Measurements from ENCODE around the gene PTPDC1.
"Not testable (repeated sequence)": the region's sequence is repeated elsewhere in the genome, so short reads cannot be mapped to it uniquely, and the experiment has no call there.

Gene PTPDC1

GRCh38 chr9:94086486-94087345 lies 2.5 kb downstream of the PTPDC1 start:
- 80% methylated on average over 2 of the region's 3 CpGs; no CpG with 5 or more reads in 1 of the 2 experiments for WGBS, 2 experiments (ENCODE audit: insufficient coverage in 2 of 2)
- H3K9me3 ChIP-seq (ENCODE audit: control insufficient read depth, low read length): no peaks in the 10 kb centered on the region
- H3K4me3 ChIP-seq (ENCODE audit: extremely low read depth, insufficient read depth, low read length, poor library complexity, severe bottlenecking): no peak overlapping the region
- H3K4me1 ChIP-seq (ENCODE audit: control insufficient read depth, insufficient read depth, low read length, poor library complexity, severe bottlenecking): peaks cover 6% of the 10 kb centered on the region
- no peak overlapping the region for H3K27ac ChIP-seq (ENCODE audit: low read depth, low read length, severe bottlenecking)
- peaks cover 8% of the 10 kb centered on the region for H3K36me3 ChIP-seq (ENCODE audit: control insufficient read depth, insufficient read depth, low read length)

GRCh38 chr9:94094219-94095145 lies 10.2 kb downstream of the PTPDC1 start:
- not testable (repeated sequence) for H3K36me3 ChIP-seq (ENCODE audit: control insufficient read depth, insufficient read depth, low read length); H3K4me3 ChIP-seq (ENCODE audit: extremely low read depth, insufficient read depth, low read length, poor library complexity, severe bottlenecking); H3K9me3 ChIP-seq (ENCODE audit: control insufficient read depth, low read length); H3K27ac ChIP-seq (ENCODE audit: low read depth, low read length, severe bottlenecking)
- peaks cover 12% of the 10 kb centered on the region for H3K4me1 ChIP-seq (ENCODE audit: control insufficient read depth, insufficient read depth, low read length, poor library complexity, severe bottlenecking)
- 78 to 79% methylated on average over 17 of the region's 33 CpGs for WGBS, 2 experiments (ENCODE audit: insufficient coverage in 2 of 2)

GRCh38 chr9:94096819-94097577 lies 12.7 kb downstream of the PTPDC1 start:
- H3K4me1 ChIP-seq (ENCODE audit: control insufficient read depth, insufficient read depth, low read length, poor library complexity, severe bottlenecking): peaks cover 12% of the 10 kb centered on the region
- 89 to 99% methylated on average over 6 to 7 of the region's 9 CpGs for WGBS, 2 experiments (ENCODE audit: insufficient coverage in 2 of 2)
- no peak overlapping the region for H3K4me3 ChIP-seq (ENCODE audit: extremely low read depth, insufficient read depth, low read length, poor library complexity, severe bottlenecking)
- H3K36me3 ChIP-seq (ENCODE audit: control insufficient read depth, insufficient read depth, low read length): peaks cover 7% of the 10 kb centered on the region
- no peak overlapping the region for H3K27ac ChIP-seq (ENCODE audit: low read depth, low read length, severe bottlenecking)
- no peaks in the 10 kb centered on the region for H3K9me3 ChIP-seq (ENCODE audit: control insufficient read depth, low read length)

GRCh38 chr9:94097788-94098414 lies 13.6 kb downstream of the PTPDC1 start:
- Histone ChIP-seq H3K4me3 (ENCODE audit: extremely low read depth, insufficient read depth, low read length, poor library complexity, severe bottlenecking) (no peak overlapping the region), H3K4me1 (ENCODE audit: control insufficient read depth, insufficient read depth, low read length, poor library complexity, severe bottlenecking) (peaks cover 12% of the 10 kb centered on the region), H3K9me3 (ENCODE audit: control insufficient read depth, low read length) (no peaks in the 10 kb centered on the region), H3K27ac (ENCODE audit: low read depth, low read length, severe bottlenecking) (no peak overlapping the region), H3K36me3 (ENCODE audit: control insufficient read depth, insufficient read depth, low read length) (peaks cover 7% of the 10 kb centered on the region)
- 95 to 100% methylated on average over 4 to 6 of the region's 6 CpGs for WGBS, 2 experiments (ENCODE audit: insufficient coverage in 2 of 2)

- Histone ChIP-seq H3K36me3 (ENCODE audit: control insufficient read depth, insufficient read depth, low read length) (peaks cover 4% of the 10 kb centered on the region), H3K9me3 (ENCODE audit: control insufficient read depth, low read length) (no peaks in the 10 kb centered on the region), H3K4me1 (ENCODE audit: control insufficient read depth, insufficient read depth, low read length, poor library complexity, severe bottlenecking) (peaks cover 12% of the 10 kb centered on the region), H3K27ac (ENCODE audit: low read depth, low read length, severe bottlenecking) (no peak overlapping the region), H3K4me3 (ENCODE audit: extremely low read depth, insufficient read depth, low read length, poor library complexity, severe bottlenecking) (no peak overlapping the region)
- WGBS, 2 experiments (ENCODE audit: insufficient coverage in 2 of 2): no CpG with 5 or more reads among the region's 2 CpGs
These were observed 16.1 kb downstream of the PTPDC1 start for GRCh38 chr9:94100152-94100879.

- Histone ChIP-seq H3K27ac (ENCODE audit: low read depth, low read length, severe bottlenecking) (no peak overlapping the region), H3K4me1 (ENCODE audit: control insufficient read depth, insufficient read depth, low read length, poor library complexity, severe bottlenecking) (peaks cover 12% of the 10 kb centered on the region), H3K36me3 (ENCODE audit: control insufficient read depth, insufficient read depth, low read length) (peaks cover 4% of the 10 kb centered on the region), H3K9me3 (ENCODE audit: control insufficient read depth, low read length) (no peaks in the 10 kb centered on the region), H3K4me3 (ENCODE audit: extremely low read depth, insufficient read depth, low read length, poor library complexity, severe bottlenecking) (no peak overlapping the region)
- 80 to 92% methylated on average over 2 to 4 of the region's 7 CpGs for WGBS, 2 experiments (ENCODE audit: insufficient coverage in 2 of 2)
These were observed 17.0 kb downstream of the PTPDC1 start for GRCh38 chr9:94101162-94101853.

- H3K4me3 ChIP-seq (ENCODE audit: extremely low read depth, insufficient read depth, low read length, poor library complexity, severe bottlenecking): no peak overlapping the region
- H3K36me3 ChIP-seq (ENCODE audit: control insufficient read depth, insufficient read depth, low read length): no peaks in the 10 kb centered on the region
- 72 to 75% methylated on average over 2 of the region's 3 CpGs for WGBS, 2 experiments (ENCODE audit: insufficient coverage in 2 of 2)
- H3K4me1 ChIP-seq (ENCODE audit: control insufficient read depth, insufficient read depth, low read length, poor library complexity, severe bottlenecking): no peaks in the 10 kb centered on the region
- no peak overlapping the region for H3K27ac ChIP-seq (ENCODE audit: low read depth, low read length, severe bottlenecking)
- no peaks in the 10 kb centered on the region for H3K9me3 ChIP-seq (ENCODE audit: control insufficient read depth, low read length)
These were observed 24.3 kb downstream of the PTPDC1 start for GRCh38 chr9:94108584-94108983.

GRCh38 chr9:94110821-94111252 lies 26.6 kb downstream of the PTPDC1 start:
- Histone ChIP-seq H3K36me3 (ENCODE audit: control insufficient read depth, insufficient read depth, low read length) (no peaks in the 10 kb centered on the region), H3K4me3 (ENCODE audit: extremely low read depth, insufficient read depth, low read length, poor library complexity, severe bottlenecking) (no peak overlapping the region), H3K27ac (ENCODE audit: low read depth, low read length, severe bottlenecking) (no peak overlapping the region), H3K9me3 (ENCODE audit: control insufficient read depth, low read length) (no peaks in the 10 kb centered on the region), H3K4me1 (ENCODE audit: control insufficient read depth, insufficient read depth, low read length, poor library complexity, severe bottlenecking) (no peaks in the 10 kb centered on the region)
- WGBS, 2 experiments (ENCODE audit: insufficient coverage in 2 of 2): 90 to 100% methylated on average over 1 of the region's 3 CpGs

GRCh38 chr9:94111446-94111845 lies 27.2 kb downstream of the PTPDC1 start:
- Histone ChIP-seq H3K9me3 (ENCODE audit: control insufficient read depth, low read length) (no peaks in the 10 kb centered on the region), H3K27ac (ENCODE audit: low read depth, low read length, severe bottlenecking) (no peak overlapping the region), H3K4me1 (ENCODE audit: control insufficient read depth, insufficient read depth, low read length, poor library complexity, severe bottlenecking) (no peaks in the 10 kb centered on the region), H3K36me3 (ENCODE audit: control insufficient read depth, insufficient read depth, low read length) (no peaks in the 10 kb centered on the region), H3K4me3 (ENCODE audit: extremely low read depth, insufficient read depth, low read length, poor library complexity, severe bottlenecking) (no peak overlapping the region)
- WGBS, 2 experiments (ENCODE audit: insufficient coverage in 2 of 2): no CpG with 5 or more reads among the region's 2 CpGs

All from mesodermal cell (in vitro differentiated cells).